LNCAP (cell line): ENCODE results near the gene NHLRC2.

ENCODE experiments used
- TF ChIP-seq, protein P1 (sequence below): fragments of 450-650 bp; IDR thresholded peaks from 2 replicates; pipeline ENCODE4 v1.5.1; 2017; ENCODE audit warnings: mild to moderate bottlenecking

NHLRC2 gene, protein sequence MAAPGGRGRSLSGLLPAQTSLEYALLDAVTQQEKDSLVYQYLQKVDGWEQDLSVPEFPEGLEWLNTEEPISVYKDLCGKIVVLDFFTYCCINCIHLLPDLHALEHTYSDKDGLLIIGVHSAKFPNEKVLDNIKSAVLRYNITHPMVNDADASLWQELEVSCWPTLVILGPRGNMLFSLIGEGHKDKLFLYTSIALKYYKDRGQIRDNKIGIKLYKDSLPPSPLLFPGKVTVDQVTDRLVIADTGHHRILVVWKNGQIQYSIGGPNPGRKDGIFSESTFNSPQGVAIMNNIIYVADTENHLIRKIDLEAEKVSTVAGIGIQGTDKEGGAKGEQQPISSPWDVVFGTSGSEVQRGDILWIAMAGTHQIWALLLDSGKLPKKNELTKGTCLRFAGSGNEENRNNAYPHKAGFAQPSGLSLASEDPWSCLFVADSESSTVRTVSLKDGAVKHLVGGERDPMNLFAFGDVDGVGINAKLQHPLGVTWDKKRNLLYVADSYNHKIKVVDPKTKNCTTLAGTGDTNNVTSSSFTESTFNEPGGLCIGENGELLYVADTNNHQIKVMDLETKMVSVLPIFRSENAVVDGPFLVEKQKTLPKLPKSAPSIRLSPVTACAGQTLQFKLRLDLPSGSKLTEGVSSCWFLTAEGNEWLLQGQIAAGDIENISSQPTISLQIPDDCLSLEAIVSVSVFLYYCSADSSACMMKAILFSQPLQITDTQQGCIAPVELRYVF

DNA sequence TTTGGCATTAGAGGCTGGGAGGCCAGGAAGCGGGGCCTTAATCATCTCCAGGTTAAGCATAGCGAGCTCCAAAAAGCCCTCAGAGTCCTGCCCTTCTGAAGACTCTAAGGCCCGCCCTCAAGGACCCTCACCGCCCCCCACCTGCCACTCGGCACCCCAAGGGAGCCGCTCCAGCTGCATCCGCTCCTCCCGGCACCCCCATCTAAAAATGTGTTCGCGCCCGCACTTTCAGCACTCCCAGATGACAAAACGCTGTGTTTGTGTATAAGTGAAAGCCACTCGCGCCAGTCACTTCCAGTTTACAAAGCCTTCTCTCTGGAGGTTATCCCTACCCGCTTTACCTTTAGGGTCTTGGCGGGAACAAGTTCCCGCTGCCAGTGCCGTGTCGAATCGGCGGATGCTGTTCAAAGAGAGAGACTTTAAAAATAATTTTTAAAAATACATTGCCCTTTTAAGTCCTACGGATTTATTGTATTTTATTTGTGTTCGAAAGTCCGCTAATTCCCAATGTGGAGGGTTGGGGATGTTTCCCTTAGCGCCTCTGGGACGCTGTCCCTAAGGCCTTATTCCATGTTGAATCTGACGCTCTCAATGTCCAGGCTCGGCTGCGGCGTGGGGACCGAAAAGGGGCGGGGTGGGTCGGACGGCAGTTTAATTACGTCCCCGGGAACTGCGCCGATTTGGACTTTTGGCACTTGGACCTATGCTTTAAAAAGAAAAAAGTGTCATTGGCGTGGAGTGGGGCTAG is at the start of gene NHLRC2, which contains the start of gene DCLRE1A:
Gene NHLRC2, plus strand, starts transcription at position 649 of the 748 bp plus-strand sequence. CDS start 212 bp downstream, outside the sequence.
Gene DCLRE1A, minus strand, starts transcription at position 70 of the 748 bp plus-strand sequence. CDS start 900 bp downstream, outside the sequence.
- TF ChIP-seq, protein P1, sequence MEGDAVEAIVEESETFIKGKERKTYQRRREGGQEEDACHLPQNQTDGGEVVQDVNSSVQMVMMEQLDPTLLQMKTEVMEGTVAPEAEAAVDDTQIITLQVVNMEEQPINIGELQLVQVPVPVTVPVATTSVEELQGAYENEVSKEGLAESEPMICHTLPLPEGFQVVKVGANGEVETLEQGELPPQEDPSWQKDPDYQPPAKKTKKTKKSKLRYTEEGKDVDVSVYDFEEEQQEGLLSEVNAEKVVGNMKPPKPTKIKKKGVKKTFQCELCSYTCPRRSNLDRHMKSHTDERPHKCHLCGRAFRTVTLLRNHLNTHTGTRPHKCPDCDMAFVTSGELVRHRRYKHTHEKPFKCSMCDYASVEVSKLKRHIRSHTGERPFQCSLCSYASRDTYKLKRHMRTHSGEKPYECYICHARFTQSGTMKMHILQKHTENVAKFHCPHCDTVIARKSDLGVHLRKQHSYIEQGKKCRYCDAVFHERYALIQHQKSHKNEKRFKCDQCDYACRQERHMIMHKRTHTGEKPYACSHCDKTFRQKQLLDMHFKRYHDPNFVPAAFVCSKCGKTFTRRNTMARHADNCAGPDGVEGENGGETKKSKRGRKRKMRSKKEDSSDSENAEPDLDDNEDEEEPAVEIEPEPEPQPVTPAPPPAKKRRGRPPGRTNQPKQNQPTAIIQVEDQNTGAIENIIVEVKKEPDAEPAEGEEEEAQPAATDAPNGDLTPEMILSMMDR, result no peak

DNA sequence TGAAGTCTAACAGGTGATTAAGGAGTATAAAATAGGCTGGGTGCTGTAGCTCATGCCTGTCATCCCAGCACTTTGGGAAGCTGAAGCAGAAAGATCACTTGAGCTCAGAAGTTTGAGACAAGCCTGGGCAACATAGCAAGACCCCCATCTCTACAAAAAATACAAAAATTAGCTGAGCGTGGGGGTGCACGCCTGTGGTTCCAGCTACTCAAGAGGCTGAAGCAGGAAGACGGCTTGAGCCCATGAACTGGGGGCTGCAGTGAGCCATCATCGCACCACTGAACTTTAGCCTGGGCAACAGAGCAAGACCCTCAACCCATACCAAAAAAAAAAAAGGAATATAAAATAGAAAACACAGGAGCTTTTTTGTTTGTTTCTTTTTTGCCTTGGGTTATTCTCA is 48.0 kb upstream of the NHLRC2 start:
- TF ChIP-seq, protein P1, result no peak

DNA sequence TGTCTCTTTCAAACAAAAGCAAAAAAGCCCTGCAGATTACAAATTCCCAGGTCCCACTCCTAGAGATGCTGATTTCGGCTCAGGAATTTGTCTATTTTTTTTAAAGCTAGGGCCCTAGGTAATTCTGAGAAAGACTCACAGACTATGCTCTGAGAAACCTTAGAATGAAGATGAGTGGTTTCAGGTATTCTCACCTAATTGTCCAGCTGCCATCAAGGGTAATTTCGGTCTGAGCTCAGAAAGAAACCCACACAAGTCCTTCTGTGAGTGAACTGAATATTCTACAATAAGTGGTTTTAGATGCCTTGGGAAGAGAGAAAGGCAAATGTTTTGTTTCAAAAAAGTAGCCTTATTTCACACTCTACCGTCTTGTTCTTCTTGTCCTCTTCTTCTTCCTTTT is 46.3 kb upstream of the NHLRC2 start:
- TF ChIP-seq, protein P1, result no peak

DNA sequence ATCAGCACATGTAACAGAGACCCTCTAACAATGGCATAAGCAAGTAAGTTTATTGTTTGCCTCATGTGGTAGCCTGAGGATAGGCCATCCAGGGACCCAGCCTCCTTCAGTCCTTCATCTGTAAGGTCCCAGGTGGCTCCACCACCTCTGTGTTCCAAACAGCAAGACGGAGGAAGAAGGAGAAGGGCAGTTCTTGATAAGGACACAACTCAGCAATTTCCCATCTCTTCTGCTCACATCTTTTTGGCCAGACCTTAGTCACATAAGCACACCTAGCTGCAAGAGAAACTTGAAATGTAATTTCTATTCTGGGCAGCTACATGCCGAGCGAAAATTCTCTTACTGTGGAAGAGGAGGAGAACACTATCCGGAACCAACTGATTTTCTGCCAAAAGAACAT is 34.5 kb upstream of the NHLRC2 start:
- TF ChIP-seq, protein P1, result no peak

DNA sequence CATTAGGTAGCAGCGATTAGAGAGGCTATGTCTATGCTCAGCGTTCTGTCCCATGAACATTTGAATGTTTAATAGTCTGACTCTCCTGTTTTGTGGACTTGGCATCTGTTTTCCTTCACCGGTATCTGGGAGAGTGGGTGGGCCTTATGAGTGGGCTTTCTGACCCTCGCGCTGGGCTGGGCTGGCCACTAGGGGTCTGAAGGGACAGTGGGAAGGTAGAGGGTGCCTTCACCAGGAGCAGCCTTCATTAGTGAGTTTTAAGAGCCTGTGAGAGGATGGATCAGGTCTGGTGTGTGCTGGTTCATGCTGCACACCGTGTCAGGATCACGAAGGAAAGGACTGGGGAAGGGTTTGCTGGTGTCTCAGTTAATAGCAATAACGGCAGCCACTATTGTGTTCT is 34.0 kb upstream of the NHLRC2 start:
- TF ChIP-seq, protein P1, result no peak

DNA sequence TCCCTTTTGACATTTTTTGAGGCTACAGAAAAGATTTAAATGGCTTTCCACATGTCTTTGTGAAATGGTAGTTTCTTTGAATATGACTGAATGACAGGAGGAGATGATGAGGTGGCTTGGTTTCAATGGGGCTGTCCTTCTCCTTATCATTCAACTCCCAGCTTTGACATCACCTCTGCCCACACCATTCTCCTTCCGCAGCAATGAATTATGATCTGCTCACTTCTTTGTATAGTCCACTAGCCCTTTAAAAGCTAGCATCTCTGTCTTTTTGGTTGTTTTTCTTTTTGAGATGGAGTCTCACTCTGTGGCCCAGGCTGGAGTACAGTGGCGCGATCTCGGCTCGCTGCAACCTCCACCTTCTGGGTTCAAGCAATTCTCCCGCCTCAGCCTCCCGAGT is 32.3 kb upstream of the NHLRC2 start:
- TF ChIP-seq, protein P1, result no peak

DNA sequence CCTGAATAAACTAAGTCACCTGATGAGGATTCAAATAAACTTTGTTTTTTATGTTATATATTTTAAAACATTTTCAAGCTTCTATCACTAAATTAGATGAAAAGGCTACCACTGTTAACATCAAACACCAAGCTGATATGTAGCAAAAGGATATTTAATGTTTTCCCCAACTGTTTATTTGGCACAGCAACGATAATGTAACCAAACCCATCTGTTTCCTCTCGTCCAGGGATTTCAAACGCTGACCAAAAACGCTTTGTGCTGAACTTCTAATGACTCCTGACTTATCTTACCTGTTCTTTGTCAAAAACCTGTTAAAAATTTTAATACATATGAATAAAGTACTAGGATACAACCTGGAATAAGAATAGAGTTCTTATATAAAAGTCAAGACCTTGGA is 31.1 kb upstream of the NHLRC2 start:
- TF ChIP-seq, protein P1, result no peak
